ENCODE measurements around the gene BCDIN3D. TPM values are rescaled to one million over a fixed set of nuclear protein-coding genes. Genes with fewer than 3 reads are reported as not detected.
"Not testable (repeated sequence)": the region's sequence is repeated elsewhere in the genome, so short reads cannot be mapped to it uniquely, and the experiment has no call there.

The BCDIN3D gene
- total and polyA plus RNA-seq, 9 of the 15 experiments (the other 6 are each of a cell fraction or from before 2014, with no cell fraction given) = 3.7 to 6.9 (median 5.6) TPM

GRCh38 chr12:49872781-49873181 lies 29.9 kb upstream of the BCDIN3D start (continued):
- TF ChIP-seq E2F5 (CRISPR knock-in tag; IDR thresholded peaks at IDR 0.05) = no peak

- no peak overlapping the region for H2AFZ ChIP-seq (ENCODE audit: low read depth, low read length)
- no peaks in the 10 kb centered on the region for H3K9me3 ChIP-seq (replicated peaks; ENCODE audit: control insufficient read depth, insufficient read depth, low read depth, low read length)
- CTCF ChIA-PET (ENCODE audit: low intra/inter-chr PET ratio) = interaction anchor here (0.5 kb wide), 1 partner anchor 121 kb away, joined by 5 read pairs; no protein-coding TSS in a partner anchor
- H3K79me2 ChIP-seq (ENCODE audit: control insufficient read depth, insufficient read depth, low read length) = no peaks in the 10 kb centered on the region
- H3K4me3 ChIP-seq = no peak overlapping the region
- no peaks in the 10 kb centered on the region for H3K27me3 ChIP-seq (ENCODE audit: control insufficient read depth in 2 of 2, insufficient read depth in 2 of 2, low read length in 2 of 2)
- POLR2A ChIA-PET = interaction anchor here (0.9 to 1.5 kb wide), 2 partner anchors 11 to 131 kb away, joined by 3 to 6 read pairs; partner anchors contain the start of gene TMBIM6
- ATAC-seq (no peak), DNase-seq (ENCODE audit: extremely low read depth in 1 of 4, low spot score in 3 of 4) (no peak), FAIRE-seq (no peak)
- no peak overlapping the region for H3K4me2 ChIP-seq (ENCODE audit: insufficient read depth, low read length)
- no peak overlapping the region for H3K9ac ChIP-seq (ENCODE audit: insufficient read depth in 1 of 2, low read depth in 2 of 2, low read length in 2 of 2)
- no peaks in the 10 kb centered on the region for H3K36me3 ChIP-seq (ENCODE audit: control insufficient read depth, insufficient read depth, low read length)
- intact Hi-C loops (cut with micrococcal nuclease) = no loop called here
- peak; percentile 24; the same call in 1 of the 2 replicates for TF ChIP-seq MAX (CRISPR knock-in tag; IDR thresholded peaks at IDR 0.05)
- no peak for TF ChIP-seq TFE3 (CRISPR knock-in tag; IDR thresholded peaks at IDR 0.05)
- 60% methylated on average over 5 of the region's 5 CpGs for WGBS (ENCODE audit: insufficient coverage, low coverage, missing lambda C conversion rate)
- H3K27ac ChIP-seq (ENCODE audit: extremely low read depth, low read depth, low read length) = no peak overlapping the region
- no peaks in the 10 kb centered on the region for H4K20me1 ChIP-seq (replicated peaks; ENCODE audit: control insufficient read depth, insufficient read depth, low read length)
- H3K9me1 ChIP-seq (ENCODE audit: control insufficient read depth, insufficient read depth, low read length) = no peaks in the 10 kb centered on the region
- no TSS peak for BruUV-seq (replicated peaks)
- peaks cover 33 to 37% of the 10 kb centered on the region in 2 experiments for H3K4me1 ChIP-seq (replicated peaks in 1 of 2; ENCODE audit: control insufficient read depth in 2 of 2, insufficient read depth in 2 of 2, low read length in 2 of 2)
- in situ Hi-C loops (cut with MboI) = no loop called here
These were observed 29.5 kb upstream of the BCDIN3D start for GRCh38 chr12:49872381-49872780.

GRCh38 chr12:49871811-49872251 lies 28.9 kb upstream of the BCDIN3D start:
- H3K9ac ChIP-seq (ENCODE audit: insufficient read depth in 1 of 2, low read depth in 2 of 2, low read length in 2 of 2); H3K27ac ChIP-seq (ENCODE audit: extremely low read depth, low read depth, low read length); H3K9me3 ChIP-seq (replicated peaks; ENCODE audit: control insufficient read depth, insufficient read depth, low read depth, low read length); DNase-seq (ENCODE audit: extremely low read depth in 1 of 4, low spot score in 3 of 4); H4K20me1 ChIP-seq (replicated peaks; ENCODE audit: control insufficient read depth, insufficient read depth, low read length); in situ Hi-C loops (cut with MboI); H2AFZ ChIP-seq (ENCODE audit: low read depth, low read length); H3K36me3 ChIP-seq (ENCODE audit: control insufficient read depth, insufficient read depth, low read length); FAIRE-seq; H3K9me1 ChIP-seq (ENCODE audit: control insufficient read depth, insufficient read depth, low read length); H3K79me2 ChIP-seq (ENCODE audit: control insufficient read depth, insufficient read depth, low read length); intact Hi-C loops (cut with micrococcal nuclease); H3K4me3 ChIP-seq; BruUV-seq (replicated peaks); ATAC-seq; H3K4me2 ChIP-seq (ENCODE audit: insufficient read depth, low read length); H3K27me3 ChIP-seq (ENCODE audit: control insufficient read depth in 2 of 2, insufficient read depth in 2 of 2, low read length in 2 of 2): not testable (repeated sequence)
- ChIA-PET POLR2A (interaction anchor here (0.9 to 1.5 kb wide), 2 partner anchors 12 to 131 kb away, joined by 3 to 6 read pairs; partner anchors contain the start of gene TMBIM6), CTCF (ENCODE audit: low intra/inter-chr PET ratio) (interaction anchor here (0.5 kb wide), 1 partner anchor 120 kb away, joined by 5 read pairs; no protein-coding TSS in a partner anchor)
- 86% methylated on average over 8 of the region's 8 CpGs for WGBS (ENCODE audit: insufficient coverage, low coverage, missing lambda C conversion rate)
- peaks cover 37 to 43% of the 10 kb centered on the region in 2 experiments for H3K4me1 ChIP-seq (replicated peaks in 1 of 2; ENCODE audit: control insufficient read depth in 2 of 2, insufficient read depth in 2 of 2, low read length in 2 of 2)
